Panc1 (cell line): Measurements from ENCODE around the gene FBXO31. TPM values are rescaled to one million over a fixed set of nuclear protein-coding genes. Genes with fewer than 3 reads are reported as not detected.

Experiments
- ATAC-seq: fragments of 200-7000 bp; cut with Tn5 transposase; 2 replicates; pipeline ENCODE4 v1.9.1; 2020; ENCODE audit warnings: mild to moderate bottlenecking, moderate library complexity
- BruUV-seq: library from RNA; stranded (reverse); fragments of 400-500 nt; replicated peaks from 2 replicates; lab custom pipeline; 2021; lab: Mats Ljungman, UMichigan
- CTCF ChIA-PET: fragments of 300-600 bp; sonication (Branson Sonifier 250); formaldehyde crosslinking; loops from one replicate; lab custom pipeline; 2022; ENCODE audit warnings: antibody characterized with exemption; lab: Charles Lee
- POLR2A ChIA-PET: fragments of 300-600 bp; sonication (Branson Sonifier 250); formaldehyde crosslinking; loops from one replicate; lab custom pipeline; 2022; ENCODE audit warnings: antibody characterized with exemption; lab: Charles Lee
- DNase-seq: peaks from one replicate; pipeline ENCODE4 v3.0.0-alpha.2; 2010; ENCODE audit warnings: low read depth, low spot score
- H3K27ac ChIP-seq: 2 replicates; pipeline ENCODE4 v1.5.1; 2011; ENCODE audit warnings: mild to moderate bottlenecking, low read length, inconsistent platforms
- H3K27me3 ChIP-seq: fragments of 200-500 bp; sonication (Bioruptor generic); 2 replicates; pipeline ENCODE4 v1.6.0; 2014; ENCODE audit warnings: low read length, inconsistent platforms; ENCODE audit not compliant: control insufficient read depth, insufficient read depth
- H3K36me3 ChIP-seq: fragments of 200-500 bp; sonication (Bioruptor generic); 2 replicates; pipeline ENCODE4 v1.5.1; 2014; ENCODE audit warnings: inconsistent platforms, mild to moderate bottlenecking, low read length, moderate library complexity; ENCODE audit not compliant: control insufficient read depth, insufficient read depth
- H3K4me1 ChIP-seq: 2 replicates; pipeline ENCODE4 v1.5.1; 2011; ENCODE audit warnings: inconsistent platforms, mild to moderate bottlenecking, low read length, moderate library complexity; ENCODE audit not compliant: control insufficient read depth, insufficient read depth
- H3K4me3 ChIP-seq, 2 experiments: 2 replicates each; pipeline ENCODE4 v1.5.1; 2011 to 2012; ENCODE audit warnings: low read depth in 2 of 2, low read length in 2 of 2, mild to moderate bottlenecking in 2 of 2, inconsistent platforms in 1 of 2, moderate library complexity in 1 of 2
- H3K9me3 ChIP-seq: fragments of 200-500 bp; sonication (Bioruptor generic); 2 replicates; pipeline ENCODE4 v1.5.1; 2014; ENCODE audit warnings: low read depth, mild to moderate bottlenecking, inconsistent platforms, low read length, moderate library complexity; ENCODE audit not compliant: control insufficient read depth, insufficient read depth
- POLR2AphosphoS5 ChIP-seq: IDR thresholded peaks from 2 replicates; pipeline ENCODE4 v1.6.1; 2012; ENCODE audit warnings: mild to moderate bottlenecking, low read depth, low read length, moderate library complexity
- SIN3A ChIP-seq: IDR thresholded peaks from 2 replicates; pipeline ENCODE4 v1.6.1; 2012; ENCODE audit warnings: low read depth, mild to moderate bottlenecking, low read length, moderate library complexity, borderline replicate concordance; ENCODE audit not compliant: insufficient read depth
- TCF7L2 ChIP-seq: IDR thresholded peaks from 2 replicates; pipeline ENCODE4 v1.6.1; 2011; ENCODE audit warnings: mild to moderate bottlenecking, low read depth, low read length, inconsistent platforms
- in situ Hi-C: cut with HindIII; loops from 2 replicates; pipeline ENCODE4 v1.10.0; 2016; ENCODE audit warnings: low sequenced_read_pairs, low pct_unique_long_range_greater_than_20kb
- intact Hi-C: fragments of 100-400 bp; cut with micrococcal nuclease; formaldehyde crosslinking; loops from one replicate; pipeline ENCODE4 v1.10.0; 2022; ENCODE audit not compliant: unreplicated experiment
- total RNA-seq: library from RNA; stranded (reverse); gene quantifications from one replicate; pipeline ENCODE4 v1.2.1, GENCODE V29; 2021; ENCODE audit not compliant: unreplicated experiment
- TF ChIP-seq, protein P1 (sequence below): fragments of 450-650 bp; IDR thresholded peaks from 2 replicates; pipeline ENCODE4 v1.5.1; 2017; ENCODE audit warnings: mild to moderate bottlenecking
- TF ChIP-seq, protein P2 (sequence below), 2 experiments: IDR thresholded peaks; 2 replicates each; pipeline ENCODE4 v1.6.1; 2011 to 2012; ENCODE audit warnings: low read depth in 2 of 2, control low read depth in 1 of 2, low read length in 1 of 2, mild to moderate bottlenecking in 1 of 2, moderate library complexity in 1 of 2; ENCODE audit not compliant: insufficient read depth in 1 of 2

The FBXO31 gene
- total RNA-seq, 1 experiment from 2014 or later, result 22.4 TPM

DNA sequence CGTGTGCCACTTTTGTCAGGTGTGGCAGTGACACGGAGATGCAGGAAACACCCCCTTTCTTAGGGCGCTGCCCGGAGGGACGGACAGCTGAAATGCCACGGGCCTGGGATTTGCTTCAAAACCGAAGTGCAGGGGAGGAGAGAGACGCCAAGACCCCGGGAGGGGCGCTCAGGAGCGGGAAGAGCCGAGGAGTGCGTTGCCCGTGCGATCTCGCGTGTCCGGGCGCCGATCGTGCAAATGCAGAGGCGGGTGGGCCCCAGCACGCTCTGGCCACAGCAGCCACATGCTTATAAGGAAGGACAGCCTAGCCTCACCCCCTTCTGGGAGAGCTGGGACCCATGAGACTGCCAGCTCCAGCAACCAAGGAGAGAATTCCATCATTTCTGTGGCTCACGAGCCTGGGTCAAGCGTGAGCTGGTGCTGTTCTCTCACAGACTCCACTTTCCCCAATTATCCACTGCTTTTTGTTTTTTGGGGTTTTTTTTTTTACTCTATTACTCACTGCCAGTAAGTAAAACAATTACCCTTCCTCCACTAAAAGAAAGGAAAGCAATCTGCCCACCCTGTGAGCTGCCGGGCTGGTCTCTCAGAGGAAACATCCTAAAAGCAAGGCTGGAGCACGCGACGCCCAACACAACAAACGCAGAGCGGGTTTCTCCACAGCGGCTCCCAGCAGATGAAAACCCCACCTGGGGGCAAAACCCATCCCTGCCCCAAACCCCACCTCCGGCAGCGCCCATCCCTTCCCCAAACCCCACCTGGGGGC, 39.2 kb downstream of the FBXO31 start:
- intact Hi-C loops, result no loop called here
- DNase-seq (no peak), ATAC-seq (no peak)
- Histone ChIP-seq H3K36me3 (no peaks in the 10 kb centered on the region), H3K4me3 (no peak overlapping the region), H3K9me3 (no peaks in the 10 kb centered on the region), H3K4me1 (no peaks in the 10 kb centered on the region), H3K27ac (no peak overlapping the region), H3K27me3 (no peaks in the 10 kb centered on the region)
- in situ Hi-C loops, result no loop called here
- POLR2A ChIA-PET, result no interaction called here
- no TSS peak for BruUV-seq
- TF ChIP-seq, protein P1, sequence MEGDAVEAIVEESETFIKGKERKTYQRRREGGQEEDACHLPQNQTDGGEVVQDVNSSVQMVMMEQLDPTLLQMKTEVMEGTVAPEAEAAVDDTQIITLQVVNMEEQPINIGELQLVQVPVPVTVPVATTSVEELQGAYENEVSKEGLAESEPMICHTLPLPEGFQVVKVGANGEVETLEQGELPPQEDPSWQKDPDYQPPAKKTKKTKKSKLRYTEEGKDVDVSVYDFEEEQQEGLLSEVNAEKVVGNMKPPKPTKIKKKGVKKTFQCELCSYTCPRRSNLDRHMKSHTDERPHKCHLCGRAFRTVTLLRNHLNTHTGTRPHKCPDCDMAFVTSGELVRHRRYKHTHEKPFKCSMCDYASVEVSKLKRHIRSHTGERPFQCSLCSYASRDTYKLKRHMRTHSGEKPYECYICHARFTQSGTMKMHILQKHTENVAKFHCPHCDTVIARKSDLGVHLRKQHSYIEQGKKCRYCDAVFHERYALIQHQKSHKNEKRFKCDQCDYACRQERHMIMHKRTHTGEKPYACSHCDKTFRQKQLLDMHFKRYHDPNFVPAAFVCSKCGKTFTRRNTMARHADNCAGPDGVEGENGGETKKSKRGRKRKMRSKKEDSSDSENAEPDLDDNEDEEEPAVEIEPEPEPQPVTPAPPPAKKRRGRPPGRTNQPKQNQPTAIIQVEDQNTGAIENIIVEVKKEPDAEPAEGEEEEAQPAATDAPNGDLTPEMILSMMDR, result no peak
- TF ChIP-seq TCF7L2 (no peak), SIN3A (no peak), POLR2AphosphoS5 (no peak)
- TF ChIP-seq, protein P2, sequence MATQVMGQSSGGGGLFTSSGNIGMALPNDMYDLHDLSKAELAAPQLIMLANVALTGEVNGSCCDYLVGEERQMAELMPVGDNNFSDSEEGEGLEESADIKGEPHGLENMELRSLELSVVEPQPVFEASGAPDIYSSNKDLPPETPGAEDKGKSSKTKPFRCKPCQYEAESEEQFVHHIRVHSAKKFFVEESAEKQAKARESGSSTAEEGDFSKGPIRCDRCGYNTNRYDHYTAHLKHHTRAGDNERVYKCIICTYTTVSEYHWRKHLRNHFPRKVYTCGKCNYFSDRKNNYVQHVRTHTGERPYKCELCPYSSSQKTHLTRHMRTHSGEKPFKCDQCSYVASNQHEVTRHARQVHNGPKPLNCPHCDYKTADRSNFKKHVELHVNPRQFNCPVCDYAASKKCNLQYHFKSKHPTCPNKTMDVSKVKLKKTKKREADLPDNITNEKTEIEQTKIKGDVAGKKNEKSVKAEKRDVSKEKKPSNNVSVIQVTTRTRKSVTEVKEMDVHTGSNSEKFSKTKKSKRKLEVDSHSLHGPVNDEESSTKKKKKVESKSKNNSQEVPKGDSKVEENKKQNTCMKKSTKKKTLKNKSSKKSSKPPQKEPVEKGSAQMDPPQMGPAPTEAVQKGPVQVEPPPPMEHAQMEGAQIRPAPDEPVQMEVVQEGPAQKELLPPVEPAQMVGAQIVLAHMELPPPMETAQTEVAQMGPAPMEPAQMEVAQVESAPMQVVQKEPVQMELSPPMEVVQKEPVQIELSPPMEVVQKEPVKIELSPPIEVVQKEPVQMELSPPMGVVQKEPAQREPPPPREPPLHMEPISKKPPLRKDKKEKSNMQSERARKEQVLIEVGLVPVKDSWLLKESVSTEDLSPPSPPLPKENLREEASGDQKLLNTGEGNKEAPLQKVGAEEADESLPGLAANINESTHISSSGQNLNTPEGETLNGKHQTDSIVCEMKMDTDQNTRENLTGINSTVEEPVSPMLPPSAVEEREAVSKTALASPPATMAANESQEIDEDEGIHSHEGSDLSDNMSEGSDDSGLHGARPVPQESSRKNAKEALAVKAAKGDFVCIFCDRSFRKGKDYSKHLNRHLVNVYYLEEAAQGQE (IDR thresholded peaks at IDR 0.05; ENCODE audit: insufficient read depth in 1 of 2, low read depth in 2 of 2, low read length in 1 of 2), result no peak
- CTCF ChIA-PET, result no interaction called here

DNA sequence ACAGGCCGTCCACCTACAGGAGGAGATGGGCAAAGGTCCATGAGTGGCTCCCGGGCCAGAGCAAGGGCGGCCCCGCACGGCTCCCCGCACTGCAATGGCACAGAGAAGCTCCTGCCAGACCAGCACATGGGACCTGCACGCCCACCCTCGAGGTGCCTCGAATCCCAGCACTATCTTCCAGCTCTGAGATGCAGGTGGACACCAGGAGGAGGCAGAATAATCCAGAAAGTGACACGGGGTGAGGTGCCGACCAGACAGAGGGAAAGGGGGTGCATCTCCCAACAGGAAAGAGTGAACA, 39.9 kb downstream of the FBXO31 start:
- Histone ChIP-seq H3K27me3 (no peaks in the 10 kb centered on the region), H3K36me3 (no peaks in the 10 kb centered on the region), H3K4me1 (no peaks in the 10 kb centered on the region), H3K27ac (no peak overlapping the region), H3K9me3 (no peaks in the 10 kb centered on the region), H3K4me3 (no peak overlapping the region)
- intact Hi-C loops, result no loop called here
- TF ChIP-seq, protein P1, result no peak
- TF ChIP-seq TCF7L2, result no peak
- no peak for TF ChIP-seq POLR2AphosphoS5
- TF ChIP-seq SIN3A, result no peak
- TF ChIP-seq, protein P2 (IDR thresholded peaks at IDR 0.05; ENCODE audit: insufficient read depth in 1 of 2, low read depth in 2 of 2, low read length in 1 of 2), result no peak
- POLR2A ChIA-PET, result no interaction called here
- no peak for ATAC-seq
- BruUV-seq, result no TSS peak
- CTCF ChIA-PET, result no interaction called here
- no peak for DNase-seq
- in situ Hi-C loops, result no loop called here
